Osteoblast (primary cell): Measurements from ENCODE around the gene DUS3L. TPM values are rescaled to one million over a fixed set of nuclear protein-coding genes. Genes with fewer than 3 reads are reported as not detected.

Experiments
- DNase-seq: peaks from one replicate; pipeline ENCODE4 v3.0.0; 2011; ENCODE audit warnings: low spot score, mixed read lengths; ENCODE audit not compliant: insufficient read length; ENCODE audit errors: missing footprints
- H2AFZ ChIP-seq: 2 replicates; pipeline ENCODE4 v1.6.0; 2011; ENCODE audit warnings: mild to moderate bottlenecking, low read length
- H3K27ac ChIP-seq: 2 replicates; pipeline ENCODE4 v1.5.1; 2011; ENCODE audit warnings: mild to moderate bottlenecking, low read depth, low read length, moderate library complexity
- H3K27me3 ChIP-seq: 2 replicates; pipeline ENCODE4 v1.6.0; 2012; ENCODE audit warnings: mild to moderate bottlenecking, control low read depth, inconsistent platforms, low read length, moderate library complexity; ENCODE audit not compliant: insufficient read depth
- H3K36me3 ChIP-seq: 2 replicates; pipeline ENCODE4 v1.5.1; 2011; ENCODE audit warnings: mild to moderate bottlenecking, low read length, control low read depth, moderate library complexity; ENCODE audit not compliant: insufficient read depth
- H3K4me1 ChIP-seq: 2 replicates; pipeline ENCODE4 v1.5.1; 2011; ENCODE audit warnings: mild to moderate bottlenecking, low read length, control low read depth, moderate library complexity; ENCODE audit not compliant: insufficient read depth
- H3K4me2 ChIP-seq: 2 replicates; pipeline ENCODE4 v1.6.0; 2011; ENCODE audit warnings: mild to moderate bottlenecking, low read length; ENCODE audit not compliant: insufficient read depth
- H3K4me3 ChIP-seq: fragments of 200-600 bp; sonication (generic); 3 replicates; pipeline ENCODE4 v1.5.1; 2012; ENCODE audit warnings: mild to moderate bottlenecking, low read length, inconsistent platforms; ENCODE audit not compliant: insufficient read depth
- H3K79me2 ChIP-seq: 2 replicates; pipeline ENCODE4 v1.6.0; 2012; ENCODE audit warnings: mild to moderate bottlenecking, low read length, control low read depth, inconsistent platforms; ENCODE audit not compliant: insufficient read depth
- H3K9me3 ChIP-seq: 2 replicates; pipeline ENCODE4 v1.5.1; 2011; ENCODE audit warnings: low read depth, low read length, control low read depth
- H4K20me1 ChIP-seq: 2 replicates; pipeline ENCODE4 v1.6.0; 2012; ENCODE audit warnings: mild to moderate bottlenecking, low read length, control low read depth; ENCODE audit not compliant: insufficient read depth
- total RNA-seq: library from RNA; depleted of rRNA; stranded (reverse); fragments of >200 nt; gene quantifications from 2 replicates; pipeline ENCODE4 v1.2.3, GENCODE V29; 2012
- TF ChIP-seq, protein P1 (sequence below): IDR thresholded peaks from 2 replicates; pipeline ENCODE4 v1.5.1; 2011; ENCODE audit warnings: mild to moderate bottlenecking, low read depth, low read length, moderate library complexity; ENCODE audit errors: extremely low read depth

The DUS3L gene
- total RNA-seq, 1 donor: 30.0 TPM

- peaks cover 21% of the 10 kb centered on the region for H3K27me3 ChIP-seq
- peak; percentile 84 for DNase-seq
- H4K20me1 ChIP-seq: no peaks in the 10 kb centered on the region
- no peaks in the 10 kb centered on the region for H3K9me3 ChIP-seq
- no peaks in the 10 kb centered on the region for H3K36me3 ChIP-seq
- peaks cover 12% of the 10 kb centered on the region for H3K4me1 ChIP-seq
- H3K4me2 ChIP-seq: peak overlapping the region; percentile 92
- no peak overlapping the region for H2AFZ ChIP-seq
- TF ChIP-seq, protein P1, sequence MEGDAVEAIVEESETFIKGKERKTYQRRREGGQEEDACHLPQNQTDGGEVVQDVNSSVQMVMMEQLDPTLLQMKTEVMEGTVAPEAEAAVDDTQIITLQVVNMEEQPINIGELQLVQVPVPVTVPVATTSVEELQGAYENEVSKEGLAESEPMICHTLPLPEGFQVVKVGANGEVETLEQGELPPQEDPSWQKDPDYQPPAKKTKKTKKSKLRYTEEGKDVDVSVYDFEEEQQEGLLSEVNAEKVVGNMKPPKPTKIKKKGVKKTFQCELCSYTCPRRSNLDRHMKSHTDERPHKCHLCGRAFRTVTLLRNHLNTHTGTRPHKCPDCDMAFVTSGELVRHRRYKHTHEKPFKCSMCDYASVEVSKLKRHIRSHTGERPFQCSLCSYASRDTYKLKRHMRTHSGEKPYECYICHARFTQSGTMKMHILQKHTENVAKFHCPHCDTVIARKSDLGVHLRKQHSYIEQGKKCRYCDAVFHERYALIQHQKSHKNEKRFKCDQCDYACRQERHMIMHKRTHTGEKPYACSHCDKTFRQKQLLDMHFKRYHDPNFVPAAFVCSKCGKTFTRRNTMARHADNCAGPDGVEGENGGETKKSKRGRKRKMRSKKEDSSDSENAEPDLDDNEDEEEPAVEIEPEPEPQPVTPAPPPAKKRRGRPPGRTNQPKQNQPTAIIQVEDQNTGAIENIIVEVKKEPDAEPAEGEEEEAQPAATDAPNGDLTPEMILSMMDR: no peak
- H3K27ac ChIP-seq: no peak overlapping the region
- H3K4me3 ChIP-seq: no peak overlapping the region
- no peaks in the 10 kb centered on the region for H3K79me2 ChIP-seq
These were observed 38.8 kb upstream of the DUS3L start for GRCh38 chr19:5829567-5830310.

- peak overlapping the region; percentile 89 for H2AFZ ChIP-seq
- DNase-seq: peak; percentile 87
- peaks cover 20% of the 10 kb centered on the region for H3K27me3 ChIP-seq
- no peaks in the 10 kb centered on the region for H3K79me2 ChIP-seq
- peak overlapping the region; percentile 77 for H3K4me3 ChIP-seq
- TF ChIP-seq, protein P1: no peak
- peak overlapping the region; percentile 92 for H3K4me2 ChIP-seq
- H3K27ac ChIP-seq: peak overlapping the region; percentile 69
- no peaks in the 10 kb centered on the region for H3K36me3 ChIP-seq
- H3K9me3 ChIP-seq: no peaks in the 10 kb centered on the region
- H3K4me1 ChIP-seq: peaks cover 12% of the 10 kb centered on the region
- no peaks in the 10 kb centered on the region for H4K20me1 ChIP-seq
These were observed 38.0 kb upstream of the DUS3L start for GRCh38 chr19:5828661-5829566.

- Histone ChIP-seq H3K4me3 (peak overlapping the region; percentile 77), H3K9me3 (no peaks in the 10 kb centered on the region), H4K20me1 (no peaks in the 10 kb centered on the region), H3K4me1 (peaks cover 12% of the 10 kb centered on the region), H3K27ac (peak overlapping the region; percentile 69), H3K79me2 (no peaks in the 10 kb centered on the region), H3K27me3 (peaks cover 20% of the 10 kb centered on the region), H3K36me3 (no peaks in the 10 kb centered on the region), H2AFZ (peak overlapping the region; percentile 89), H3K4me2 (peak overlapping the region; percentile 92)
- TF ChIP-seq, protein P1: no peak
- peak; percentile 100 for DNase-seq
These were observed 37.1 kb upstream of the DUS3L start for GRCh38 chr19:5827891-5828660.
